Measurements from ENCODE around the gene BRPF1.

The BRPF1 gene

DNA sequence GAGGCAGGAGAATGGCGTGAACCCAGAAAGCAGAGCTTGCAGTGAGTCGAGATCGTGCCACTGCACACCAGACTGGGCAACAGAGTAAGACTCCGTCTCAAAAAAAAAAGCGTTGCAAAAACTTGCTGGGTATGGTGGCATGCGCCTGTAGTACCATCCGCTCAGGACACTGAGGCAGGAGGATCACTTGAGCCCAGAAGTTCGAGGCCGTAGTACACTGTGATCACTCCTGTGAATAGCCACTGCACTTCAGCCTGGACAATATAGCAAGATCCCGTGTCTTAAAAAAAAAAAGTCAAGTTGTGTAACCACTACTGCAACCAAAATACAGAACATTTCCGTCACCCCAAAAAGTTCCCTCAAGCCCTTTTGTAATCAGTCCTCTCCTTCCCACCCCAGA, 62.9 kb downstream of the BRPF1 start:
- H3K4me1 ChIP-seq = no peaks in the 10 kb centered on the region
- no peaks in the 10 kb centered on the region for H3K9me3 ChIP-seq
- no peak overlapping the region for H3K4me3 ChIP-seq (ENCODE audit: low read depth, low read length)
- H3K36me3 ChIP-seq = no peaks in the 10 kb centered on the region; the same call in 1 of the 2 replicates
- TF ChIP-seq, protein P1, sequence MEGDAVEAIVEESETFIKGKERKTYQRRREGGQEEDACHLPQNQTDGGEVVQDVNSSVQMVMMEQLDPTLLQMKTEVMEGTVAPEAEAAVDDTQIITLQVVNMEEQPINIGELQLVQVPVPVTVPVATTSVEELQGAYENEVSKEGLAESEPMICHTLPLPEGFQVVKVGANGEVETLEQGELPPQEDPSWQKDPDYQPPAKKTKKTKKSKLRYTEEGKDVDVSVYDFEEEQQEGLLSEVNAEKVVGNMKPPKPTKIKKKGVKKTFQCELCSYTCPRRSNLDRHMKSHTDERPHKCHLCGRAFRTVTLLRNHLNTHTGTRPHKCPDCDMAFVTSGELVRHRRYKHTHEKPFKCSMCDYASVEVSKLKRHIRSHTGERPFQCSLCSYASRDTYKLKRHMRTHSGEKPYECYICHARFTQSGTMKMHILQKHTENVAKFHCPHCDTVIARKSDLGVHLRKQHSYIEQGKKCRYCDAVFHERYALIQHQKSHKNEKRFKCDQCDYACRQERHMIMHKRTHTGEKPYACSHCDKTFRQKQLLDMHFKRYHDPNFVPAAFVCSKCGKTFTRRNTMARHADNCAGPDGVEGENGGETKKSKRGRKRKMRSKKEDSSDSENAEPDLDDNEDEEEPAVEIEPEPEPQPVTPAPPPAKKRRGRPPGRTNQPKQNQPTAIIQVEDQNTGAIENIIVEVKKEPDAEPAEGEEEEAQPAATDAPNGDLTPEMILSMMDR (IDR thresholded peaks at IDR 0.05; ENCODE audit: low read depth, low read length) = no peak
- no peaks in the 10 kb centered on the region for H3K27me3 ChIP-seq
- DNase-seq = no peak

DNA sequence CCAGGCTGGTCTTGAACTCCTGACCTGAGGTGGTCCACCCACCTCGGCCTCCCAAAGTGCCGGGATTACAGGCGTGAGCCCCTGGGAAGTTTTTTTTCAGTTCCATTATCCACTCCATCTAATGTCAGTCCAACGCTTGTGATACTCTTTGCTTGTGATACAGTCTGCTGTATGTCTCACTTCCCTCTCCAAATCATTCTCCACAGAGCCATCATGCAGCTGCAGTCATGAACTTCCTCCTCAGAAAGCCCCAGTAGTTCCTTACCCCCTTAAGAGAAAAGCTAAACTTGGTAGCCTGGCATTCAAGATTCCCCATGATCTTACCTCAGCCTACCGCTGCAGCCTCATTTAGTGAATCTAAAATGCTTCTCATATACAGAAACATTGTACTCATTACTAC, 63.7 kb downstream of the BRPF1 start:
- peaks cover 6% of the 10 kb centered on the region for H3K36me3 ChIP-seq
- TF ChIP-seq, protein P1 (IDR thresholded peaks at IDR 0.05; ENCODE audit: low read depth, low read length) = no peak
- H3K4me1 ChIP-seq = no peaks in the 10 kb centered on the region
- no peak overlapping the region for H3K4me3 ChIP-seq (ENCODE audit: low read depth, low read length)
- H3K9me3 ChIP-seq = no peaks in the 10 kb centered on the region
- no peaks in the 10 kb centered on the region for H3K27me3 ChIP-seq
- no peak for DNase-seq

DNA sequence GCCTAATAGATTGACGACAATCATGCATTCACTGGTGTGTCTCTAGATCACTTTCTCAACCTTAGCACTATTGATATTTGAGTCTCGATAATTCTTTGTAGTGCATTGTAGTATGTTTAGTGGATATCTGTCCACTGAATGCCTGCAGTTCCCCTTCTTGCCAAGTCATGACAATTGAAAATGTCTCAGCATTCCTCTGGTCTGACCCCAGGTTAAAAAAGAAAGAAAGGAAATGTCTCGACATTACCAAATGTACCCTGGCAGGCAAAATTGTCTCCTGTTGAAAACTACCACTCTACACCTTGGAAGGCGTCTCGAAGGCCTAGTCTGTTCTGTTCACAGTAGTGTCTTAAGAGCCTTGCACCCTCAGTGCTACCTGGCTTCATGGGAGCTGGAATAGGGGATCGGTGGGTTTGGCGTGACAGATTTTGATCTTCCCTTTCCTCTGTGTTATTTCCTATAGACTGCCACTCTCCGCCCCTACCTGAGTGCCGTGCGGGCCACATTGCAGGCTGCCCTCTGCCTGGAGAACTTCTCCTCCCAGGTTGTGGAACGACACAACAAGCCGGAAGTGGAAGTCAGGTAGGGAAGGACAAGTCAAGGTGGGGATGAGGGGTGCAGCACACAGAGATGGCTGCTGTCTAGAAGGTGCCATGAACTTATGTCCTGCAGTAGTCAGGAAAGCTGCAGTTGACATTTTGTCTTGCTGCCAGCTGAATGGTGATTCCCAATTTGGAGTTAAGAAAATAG, 65.8 kb downstream of the BRPF1 start:
- no peaks in the 10 kb centered on the region for H3K9me3 ChIP-seq
- H3K27me3 ChIP-seq = no peaks in the 10 kb centered on the region
- TF ChIP-seq, protein P1 (IDR thresholded peaks at IDR 0.05; ENCODE audit: low read depth, low read length) = no peak
- no peaks in the 10 kb centered on the region for H3K4me1 ChIP-seq
- H3K36me3 ChIP-seq = peaks cover 6% of the 10 kb centered on the region
- no peak overlapping the region for H3K4me3 ChIP-seq (ENCODE audit: low read depth, low read length)
- no peak for DNase-seq
